GM19324 (cell line): ENCODE results near the gene CBLN3.

Source experiments
- ATAC-seq: cut with Tn5 transposase; IDR thresholded peaks from one replicate; pipeline ENCODE4 v1.9.1; 2021; ENCODE audit warnings: mild to moderate bottlenecking, moderate library complexity; ENCODE audit not compliant: unreplicated experiment, low FRiP score

The CBLN3 gene

DNA sequence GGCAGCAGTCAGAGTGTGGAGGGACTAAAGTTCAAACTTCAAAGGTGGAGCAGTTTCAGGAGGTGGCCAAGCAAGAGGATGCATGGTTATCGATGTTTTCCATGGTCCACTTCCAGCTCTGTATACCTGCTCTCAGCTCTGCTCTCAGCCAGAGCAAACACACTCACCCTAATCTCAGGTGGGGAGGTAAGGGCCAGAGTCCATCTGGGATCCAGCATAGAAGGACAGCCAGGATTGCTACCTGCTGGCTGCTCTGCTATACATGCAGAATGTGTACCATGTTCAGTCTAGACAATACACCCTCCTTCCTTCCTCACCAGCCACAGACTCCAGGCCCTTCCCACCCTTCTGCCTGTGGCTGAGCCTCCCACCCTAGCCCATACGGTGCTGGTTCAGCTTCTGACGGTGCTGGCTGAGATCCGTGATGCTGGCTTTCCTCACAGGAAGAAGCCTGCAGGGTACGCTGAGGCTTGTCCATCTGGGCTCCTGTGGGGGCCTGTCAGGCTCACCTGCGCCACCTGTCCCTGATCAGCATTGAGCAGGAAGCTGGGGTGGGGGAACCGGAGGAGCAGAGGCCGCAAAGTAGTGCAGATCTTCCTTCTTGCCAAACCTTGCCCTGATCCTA is 2.4 kb downstream of the CBLN3 start:
- no peak for ATAC-seq

DNA sequence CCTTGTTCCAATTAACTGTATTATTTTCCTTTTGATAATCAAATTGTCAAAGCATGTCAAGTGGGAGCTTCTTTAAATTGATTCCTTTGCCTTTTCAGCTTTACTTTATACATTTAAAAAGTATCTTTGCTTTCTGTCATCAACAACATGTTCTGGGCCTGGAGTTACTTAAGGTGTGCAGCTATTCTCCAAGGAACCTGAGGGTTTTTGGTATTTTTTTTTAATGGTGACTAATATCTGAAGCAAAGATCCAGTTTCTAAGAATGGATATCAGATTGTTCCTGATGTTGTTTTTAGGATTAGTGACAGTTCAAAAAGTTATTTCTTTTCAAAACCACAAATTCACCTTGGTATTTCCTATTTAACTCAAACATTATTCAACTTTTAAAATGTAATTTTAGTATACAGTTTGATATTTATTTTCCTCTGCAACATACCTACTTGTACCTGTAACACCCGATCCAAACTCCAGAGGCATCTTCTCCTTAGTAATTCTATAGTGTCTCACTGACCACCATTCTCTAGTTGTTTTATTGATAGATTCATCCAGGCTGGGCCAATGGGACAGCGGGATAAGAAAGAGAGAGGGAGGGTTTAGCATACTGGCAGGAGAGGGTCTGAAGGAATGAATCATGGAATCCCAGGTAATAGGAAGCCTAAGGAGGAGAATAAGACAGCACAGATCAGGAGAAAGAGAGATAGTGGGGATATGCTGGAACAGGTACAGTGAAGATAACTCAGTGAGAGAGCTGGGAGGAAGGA is 3.1 kb downstream of the CBLN3 start:
- no peak for ATAC-seq

- ATAC-seq, result no peak
These were observed 3.8 kb downstream of the CBLN3 start for GRCh38 chr14:24425704-24426103.

DNA sequence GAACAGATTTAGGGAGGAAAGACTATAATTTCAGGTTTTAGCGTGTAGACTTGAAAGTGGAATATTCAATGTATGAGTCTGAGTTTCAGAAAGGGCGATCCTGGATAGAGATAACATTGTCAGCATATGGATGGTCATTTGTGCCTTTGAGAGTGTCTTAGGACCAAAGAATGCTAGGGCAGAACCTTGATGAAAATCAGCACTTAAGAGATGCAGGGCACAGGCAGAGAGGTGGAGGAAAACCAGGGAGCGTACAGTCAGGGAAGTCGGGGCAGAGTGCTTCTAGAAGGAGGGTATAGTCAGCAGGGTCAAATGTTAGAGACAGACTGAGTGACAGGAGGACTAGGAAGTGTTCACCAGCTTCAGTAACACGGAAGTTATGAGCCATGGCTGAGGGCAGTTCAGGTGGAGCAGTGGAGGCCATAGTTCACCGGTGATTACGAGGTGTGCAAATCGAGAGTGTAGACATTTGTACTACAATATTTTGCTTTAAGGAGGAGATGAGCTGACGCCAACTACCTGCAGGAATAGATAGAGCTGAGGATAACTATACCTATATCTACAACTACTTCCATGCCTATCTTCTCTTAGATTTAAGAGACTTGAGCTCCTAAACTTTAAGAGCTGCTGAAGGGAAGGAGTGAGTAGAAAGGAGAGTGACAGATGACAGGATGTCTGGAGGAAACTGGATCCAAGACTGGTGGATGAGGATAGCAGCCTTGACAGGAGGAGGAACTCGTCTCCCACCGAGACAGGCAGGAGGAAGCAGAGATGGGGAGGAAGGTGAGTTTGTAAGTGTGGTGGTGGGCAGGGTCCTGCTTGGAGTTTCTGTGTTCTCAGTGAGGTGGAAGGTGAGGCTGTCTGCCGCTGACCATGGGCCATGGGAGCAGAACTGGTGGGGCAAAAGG is 6.5 kb downstream of the CBLN3 start:
- no peak for ATAC-seq

DNA sequence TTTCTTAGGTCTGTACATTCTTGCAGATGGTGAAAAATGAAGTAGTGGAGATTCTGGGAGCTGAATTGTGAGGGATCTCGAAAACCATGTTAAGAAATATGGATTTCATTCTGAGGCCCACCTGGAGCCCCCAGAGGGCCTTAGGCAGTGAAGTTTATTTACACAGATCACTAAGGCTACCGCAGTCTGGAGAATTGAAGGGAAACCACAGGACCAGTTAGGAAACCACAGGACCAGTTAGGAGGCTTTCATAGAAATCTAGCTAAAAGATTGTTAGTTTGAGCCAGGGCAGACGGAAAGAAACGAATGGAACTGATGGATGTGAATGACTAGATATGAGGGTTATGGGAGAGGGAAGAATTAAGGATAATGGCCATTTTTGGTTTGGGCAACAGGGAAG is 7.2 kb downstream of the CBLN3 start:
- no peak for ATAC-seq

- ATAC-seq, result no peak
These were observed 11.0 kb downstream of the CBLN3 start for GRCh38 chr14:24418492-24418873.

DNA sequence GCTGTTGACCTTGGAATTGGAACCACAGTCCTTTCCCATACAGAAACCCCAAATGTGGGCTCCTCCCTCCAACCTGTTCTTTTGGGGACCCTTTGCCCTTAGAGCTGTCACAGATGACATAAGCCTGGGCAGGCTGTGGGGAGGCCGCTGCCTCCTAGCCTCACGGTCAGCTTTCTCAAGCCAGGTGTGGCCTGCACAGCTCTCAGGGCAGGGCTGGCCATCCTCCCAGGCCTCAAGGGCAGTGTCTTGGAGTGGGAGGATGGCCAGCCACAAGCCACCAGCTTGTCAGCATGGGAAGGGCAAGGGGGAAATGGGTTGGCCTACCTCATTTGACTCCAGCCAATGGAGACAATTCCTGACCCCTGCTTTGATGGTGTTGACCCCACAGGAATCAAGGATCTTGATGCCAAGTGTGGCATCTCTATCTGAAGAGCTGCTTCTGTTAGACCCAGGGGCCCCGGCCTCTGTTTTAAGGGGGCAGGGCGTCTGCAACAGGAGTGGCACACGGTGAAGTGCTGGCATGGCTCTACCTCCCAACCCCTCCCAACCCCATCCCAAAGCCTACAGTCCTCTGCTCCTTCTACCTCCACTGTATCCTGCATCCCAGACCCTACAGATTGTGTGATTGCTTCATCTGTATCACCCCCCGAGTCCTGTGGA is 11.5 kb downstream of the CBLN3 start:
- ATAC-seq, result no peak

DNA sequence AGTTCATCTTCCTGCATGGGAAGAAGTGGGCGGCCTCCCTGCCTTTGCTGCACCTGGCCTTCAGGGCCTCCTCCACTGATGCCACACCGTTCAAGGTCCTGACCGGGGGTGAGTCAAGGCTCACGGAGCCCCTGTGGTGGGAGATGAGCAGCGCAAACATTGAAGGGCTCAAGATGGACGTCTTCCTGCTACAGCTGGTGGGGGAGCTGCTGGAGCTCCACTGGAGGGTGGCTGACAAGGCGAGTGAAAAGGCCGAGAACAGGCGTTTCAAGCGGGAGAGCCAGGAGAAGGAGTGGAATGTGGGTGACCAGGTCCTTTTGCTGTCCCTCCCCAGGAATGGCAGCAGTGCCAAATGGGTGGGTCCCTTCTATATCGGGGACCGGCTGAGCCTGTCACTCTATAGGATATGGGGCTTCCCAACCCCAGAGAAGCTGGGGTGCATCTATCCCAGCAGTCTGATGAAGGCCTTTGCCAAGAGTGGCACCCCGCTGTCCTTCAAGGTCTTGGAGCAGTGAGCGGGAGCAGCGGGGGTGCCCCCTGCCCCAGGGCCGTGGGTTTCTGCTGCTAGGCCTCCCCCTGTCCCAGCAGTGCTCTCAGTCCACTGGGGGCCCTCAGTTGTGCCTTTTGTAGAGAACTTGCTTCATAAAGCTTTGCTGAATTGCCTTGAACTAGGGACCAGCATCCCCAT is 12.4 kb downstream of the CBLN3 start:
- no peak for ATAC-seq

GRCh38 chr14:24416254-24416931 is 13.1 kb downstream of the CBLN3 start:
- ATAC-seq, result no peak

- ATAC-seq, result no peak
These were observed 13.8 kb downstream of the CBLN3 start for GRCh38 chr14:24415421-24416253.

- no peak for ATAC-seq
These were observed 14.6 kb downstream of the CBLN3 start for GRCh38 chr14:24414732-24415420.

DNA sequence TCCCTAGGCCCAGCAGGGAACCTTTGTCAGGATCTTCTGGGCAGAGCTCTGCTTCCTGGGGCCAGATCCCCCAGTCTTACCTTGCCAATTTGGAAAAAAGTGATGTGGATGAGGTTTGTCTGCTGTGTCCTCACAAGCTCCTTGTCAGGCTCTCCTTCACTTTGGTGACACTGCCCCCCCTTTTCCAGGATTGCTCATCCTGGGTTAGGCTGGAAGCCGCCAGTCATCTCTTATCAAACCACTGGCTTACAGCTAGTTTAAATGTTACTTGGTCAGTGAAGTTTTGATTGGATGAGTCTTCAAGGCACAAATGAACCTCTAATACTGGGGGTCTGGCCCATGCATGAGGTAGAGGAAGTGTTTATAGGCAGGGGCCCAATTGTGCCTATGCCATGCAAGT is 15.4 kb downstream of the CBLN3 start:
- ATAC-seq, result no peak

- ATAC-seq, result no peak
These were observed 17.8 kb downstream of the CBLN3 start for GRCh38 chr14:24411443-24412389.

- no peak for ATAC-seq
These were observed 19.5 kb downstream of the CBLN3 start for GRCh38 chr14:24409956-24410355.

GRCh38 chr14:24409192-24409591 is 20.3 kb downstream of the CBLN3 start:
- no peak for ATAC-seq

DNA sequence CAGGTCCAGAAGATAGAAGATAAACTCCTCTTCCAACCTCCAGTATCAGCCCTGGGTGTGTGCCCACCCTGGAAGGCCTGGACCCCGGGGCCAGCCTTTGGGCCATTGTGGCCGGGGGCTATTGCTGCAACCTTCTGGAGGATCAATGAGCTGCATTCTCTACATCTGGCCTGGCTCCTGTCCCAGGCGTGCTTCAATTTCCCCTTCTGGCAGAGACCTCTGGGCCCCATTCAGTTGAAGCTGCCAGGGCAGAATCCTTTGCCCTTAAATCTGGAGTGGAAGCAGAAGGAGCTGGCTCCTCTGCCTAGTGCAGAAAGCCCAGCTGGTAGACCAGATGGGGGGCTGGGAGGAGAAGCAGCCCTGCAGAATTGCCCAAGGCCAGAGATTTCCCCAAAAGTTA is 20.7 kb downstream of the CBLN3 start:
- ATAC-seq, result no peak
